ENCODE results near the gene ADAMTS7. TPM values are rescaled to one million over a fixed set of nuclear protein-coding genes. Genes with fewer than 3 reads are reported as not detected.
"Not testable (repeated sequence)": the region's sequence is repeated elsewhere in the genome, so short reads cannot be mapped to it uniquely, and the experiment has no call there.

Gene ADAMTS7
- total RNA-seq, 3 donors from 2014 or later: 1.3 to 7.4 (median 6.2) TPM

DNA sequence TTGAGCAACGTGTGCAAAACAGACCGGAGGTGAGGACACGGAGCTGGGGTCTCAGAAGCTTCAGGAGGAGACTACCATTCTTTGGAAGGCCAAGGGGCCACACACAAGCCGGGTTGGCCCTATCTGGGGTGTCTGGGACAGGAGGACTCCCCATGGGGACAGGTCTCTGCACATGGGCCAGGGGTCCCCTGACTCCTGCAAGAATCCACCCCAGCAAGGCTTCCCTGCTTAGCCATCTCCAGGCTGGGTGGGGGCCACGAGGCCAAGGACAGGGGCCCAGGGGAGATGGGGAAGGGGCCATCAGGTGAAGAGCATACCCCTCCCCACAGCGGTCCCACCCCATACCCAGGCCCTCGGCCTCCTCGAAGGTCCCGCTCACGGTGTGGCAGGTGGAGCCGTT is 38.5 kb downstream of the ADAMTS7 start:
- DNase-seq (ENCODE audit: low spot score in 2 of 2): no peak
- TF ChIP-seq, protein P1, sequence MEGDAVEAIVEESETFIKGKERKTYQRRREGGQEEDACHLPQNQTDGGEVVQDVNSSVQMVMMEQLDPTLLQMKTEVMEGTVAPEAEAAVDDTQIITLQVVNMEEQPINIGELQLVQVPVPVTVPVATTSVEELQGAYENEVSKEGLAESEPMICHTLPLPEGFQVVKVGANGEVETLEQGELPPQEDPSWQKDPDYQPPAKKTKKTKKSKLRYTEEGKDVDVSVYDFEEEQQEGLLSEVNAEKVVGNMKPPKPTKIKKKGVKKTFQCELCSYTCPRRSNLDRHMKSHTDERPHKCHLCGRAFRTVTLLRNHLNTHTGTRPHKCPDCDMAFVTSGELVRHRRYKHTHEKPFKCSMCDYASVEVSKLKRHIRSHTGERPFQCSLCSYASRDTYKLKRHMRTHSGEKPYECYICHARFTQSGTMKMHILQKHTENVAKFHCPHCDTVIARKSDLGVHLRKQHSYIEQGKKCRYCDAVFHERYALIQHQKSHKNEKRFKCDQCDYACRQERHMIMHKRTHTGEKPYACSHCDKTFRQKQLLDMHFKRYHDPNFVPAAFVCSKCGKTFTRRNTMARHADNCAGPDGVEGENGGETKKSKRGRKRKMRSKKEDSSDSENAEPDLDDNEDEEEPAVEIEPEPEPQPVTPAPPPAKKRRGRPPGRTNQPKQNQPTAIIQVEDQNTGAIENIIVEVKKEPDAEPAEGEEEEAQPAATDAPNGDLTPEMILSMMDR (IDR thresholded peaks at IDR 0.05): no peak
- TF ChIP-seq POLR2AphosphoS5 (IDR thresholded peaks at IDR 0.05) (no peak), POLR2A (IDR thresholded peaks at IDR 0.05) (no peak)
- intact Hi-C loops (cut with DNase I; ENCODE audit: low total_unique reads): no loop called here

DNA sequence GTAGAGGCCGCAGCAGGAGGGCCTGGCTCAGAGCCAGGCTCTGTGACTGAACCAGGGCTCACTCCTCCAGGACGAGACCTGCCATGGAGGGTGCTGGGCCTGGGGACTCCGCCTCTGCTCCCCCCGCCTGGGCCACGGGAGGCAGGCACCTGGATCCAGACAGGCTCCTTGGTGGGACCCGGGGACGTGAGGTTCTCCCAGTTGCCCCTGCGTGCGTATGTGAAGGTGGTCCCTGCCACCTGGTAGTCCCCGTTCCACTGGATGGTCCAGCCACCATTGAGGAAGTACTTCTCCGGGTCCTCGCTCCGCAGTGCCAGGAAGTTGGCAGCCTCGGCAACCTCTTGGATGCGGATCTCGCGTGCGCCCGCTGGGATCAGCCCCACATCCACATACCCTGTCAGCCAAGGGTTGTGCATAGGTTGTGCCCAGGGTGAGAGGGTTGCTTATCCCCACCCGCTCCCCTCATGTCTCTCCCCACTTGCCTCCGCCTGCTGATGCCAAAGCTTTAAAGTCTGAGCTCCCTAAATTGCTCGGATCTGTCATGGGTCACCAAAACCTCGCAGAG is 39.7 kb downstream of the ADAMTS7 start:
- H3K9me3 ChIP-seq; intact Hi-C loops (cut with DNase I; ENCODE audit: low total_unique reads): not testable (repeated sequence)

More for the DNA sequence above, 38.5 kb downstream of the ADAMTS7 start:
- no peaks in the 10 kb centered on the region for H3K9me3 ChIP-seq
- no peaks in the 10 kb centered on the region for H3K27me3 ChIP-seq
- no peak overlapping the region for H3K27ac ChIP-seq
- H3K4me3 ChIP-seq: no peak overlapping the region
- H3K36me3 ChIP-seq: no peaks in the 10 kb centered on the region
- no peaks in the 10 kb centered on the region for H3K4me1 ChIP-seq

DNA sequence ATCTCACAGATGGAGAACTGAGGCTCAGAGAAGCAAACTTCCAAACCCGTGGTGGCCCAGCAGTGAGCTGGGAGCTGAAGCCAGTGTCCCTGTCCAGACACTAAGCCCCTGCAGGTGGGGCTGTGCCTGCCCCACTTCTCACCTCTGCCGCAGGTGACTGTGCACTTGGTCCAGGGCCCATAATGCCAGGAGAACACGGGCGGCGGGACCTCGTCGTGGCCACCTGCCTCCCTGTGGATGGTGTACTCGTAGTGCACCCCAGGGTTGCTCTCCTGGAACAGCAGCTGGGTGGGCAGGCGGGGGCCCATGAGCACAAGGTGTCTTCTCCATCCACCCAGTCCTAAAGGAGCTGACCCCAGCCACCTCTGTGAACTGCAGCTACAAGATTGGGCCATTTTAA is 40.2 kb downstream of the ADAMTS7 start:
- H3K27me3 ChIP-seq; H3K4me3 ChIP-seq; H3K9me3 ChIP-seq; H3K36me3 ChIP-seq; intact Hi-C loops (cut with DNase I; ENCODE audit: low total_unique reads); H3K4me1 ChIP-seq; H3K27ac ChIP-seq; DNase-seq (ENCODE audit: low spot score in 2 of 2): not testable (repeated sequence)

More for the DNA sequence above, 39.7 kb downstream of the ADAMTS7 start:
- not testable (repeated sequence) for H3K27me3 ChIP-seq; H3K27ac ChIP-seq; H3K4me3 ChIP-seq; H3K36me3 ChIP-seq; DNase-seq (ENCODE audit: low spot score in 2 of 2); H3K4me1 ChIP-seq

DNA sequence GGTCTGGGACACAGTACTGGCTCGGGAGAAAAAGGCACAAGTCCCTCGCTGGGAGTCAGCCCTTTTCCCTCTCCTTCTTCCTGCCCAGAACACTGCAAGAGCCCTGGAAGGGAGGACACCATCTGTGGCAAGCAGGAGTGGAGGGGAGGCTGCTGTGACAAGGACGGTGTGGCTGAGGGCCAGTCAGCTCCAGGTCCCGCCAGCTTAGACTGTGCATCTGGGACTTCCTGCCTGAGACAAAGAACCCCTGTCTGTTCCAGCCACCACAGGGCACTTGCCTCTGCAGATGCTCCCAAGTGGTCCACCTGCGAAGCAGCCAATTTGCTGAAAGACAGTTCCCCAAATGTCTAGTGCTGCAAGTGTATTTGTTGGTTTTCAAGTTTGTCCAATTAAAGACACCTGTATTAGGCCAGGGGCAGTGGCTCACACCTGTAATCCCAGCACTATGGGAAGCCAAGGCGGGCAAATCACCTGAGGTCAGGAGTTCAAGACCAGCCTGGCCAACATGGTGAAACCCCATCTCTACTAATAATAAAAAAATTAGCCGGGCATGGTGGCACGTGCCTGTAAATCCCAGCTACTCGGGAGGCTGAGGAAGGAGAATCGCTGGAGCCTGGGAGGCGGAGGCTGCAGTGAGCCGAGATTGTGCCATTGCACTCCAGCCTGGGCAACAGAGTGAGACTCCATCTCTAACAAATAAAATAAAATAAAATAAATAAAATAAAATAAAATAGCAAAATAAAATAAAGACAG is 41.6 kb downstream of the ADAMTS7 start:
- H3K4me1 ChIP-seq; DNase-seq (ENCODE audit: low spot score in 2 of 2); H3K9me3 ChIP-seq; intact Hi-C loops (cut with DNase I; ENCODE audit: low total_unique reads); H3K36me3 ChIP-seq; H3K27me3 ChIP-seq; H3K27ac ChIP-seq; H3K4me3 ChIP-seq: not testable (repeated sequence)

DNA sequence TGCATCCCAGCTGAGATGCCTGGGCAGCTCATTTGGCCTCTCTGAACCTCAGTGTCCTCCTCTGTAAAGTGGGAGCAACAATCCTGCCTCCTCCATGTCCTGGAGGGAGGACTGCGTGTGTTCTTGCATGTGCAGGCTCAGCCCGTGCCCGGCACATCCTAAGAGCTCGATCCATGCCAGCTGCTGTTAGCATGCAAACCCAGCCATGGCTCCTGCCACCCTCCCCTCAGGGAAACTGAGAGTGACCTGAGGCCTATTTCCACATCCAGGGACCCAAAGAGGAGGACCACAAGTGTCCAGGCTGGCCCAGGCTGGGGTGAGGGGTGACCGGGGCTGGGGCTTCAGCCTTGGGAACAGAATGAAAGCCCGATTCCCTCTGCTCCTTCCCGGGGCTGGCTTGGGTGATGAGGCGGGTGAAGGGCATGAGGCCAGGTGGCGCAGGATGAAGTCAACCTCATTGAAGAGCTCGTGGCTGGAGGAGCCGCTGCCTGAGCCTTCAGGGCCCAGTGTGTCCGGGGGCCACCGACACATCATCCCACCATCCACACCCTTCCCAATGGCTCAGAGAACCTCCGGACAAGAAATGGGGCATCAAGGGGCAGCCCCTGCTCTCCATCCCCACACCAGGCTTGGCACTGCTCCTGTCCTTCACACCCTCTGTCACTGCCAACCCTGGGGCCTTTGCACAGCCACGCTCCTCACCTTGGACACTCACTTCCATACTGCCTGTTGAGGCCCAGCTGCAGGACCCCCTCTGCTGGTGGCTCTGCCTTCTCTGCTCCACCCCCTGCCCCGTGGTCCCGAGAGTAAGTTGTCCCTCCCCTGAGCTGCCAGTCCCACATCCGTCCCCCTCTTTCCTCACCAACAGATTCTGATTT is 42.5 kb downstream of the ADAMTS7 start:
- H3K9me3 ChIP-seq: no peaks in the 10 kb centered on the region
- H3K4me3 ChIP-seq: no peak overlapping the region
- intact Hi-C loops (cut with DNase I; ENCODE audit: low total_unique reads): no loop called here
- no peaks in the 10 kb centered on the region for H3K4me1 ChIP-seq
- no peaks in the 10 kb centered on the region for H3K27me3 ChIP-seq
- DNase-seq (ENCODE audit: low spot score in 2 of 2): no peak
- TF ChIP-seq POLR2AphosphoS5 (IDR thresholded peaks at IDR 0.05) (no peak), POLR2A (IDR thresholded peaks at IDR 0.05) (no peak)
- TF ChIP-seq, protein P1 (IDR thresholded peaks at IDR 0.05): no peak
- no peaks in the 10 kb centered on the region for H3K36me3 ChIP-seq
- no peak overlapping the region for H3K27ac ChIP-seq

DNA sequence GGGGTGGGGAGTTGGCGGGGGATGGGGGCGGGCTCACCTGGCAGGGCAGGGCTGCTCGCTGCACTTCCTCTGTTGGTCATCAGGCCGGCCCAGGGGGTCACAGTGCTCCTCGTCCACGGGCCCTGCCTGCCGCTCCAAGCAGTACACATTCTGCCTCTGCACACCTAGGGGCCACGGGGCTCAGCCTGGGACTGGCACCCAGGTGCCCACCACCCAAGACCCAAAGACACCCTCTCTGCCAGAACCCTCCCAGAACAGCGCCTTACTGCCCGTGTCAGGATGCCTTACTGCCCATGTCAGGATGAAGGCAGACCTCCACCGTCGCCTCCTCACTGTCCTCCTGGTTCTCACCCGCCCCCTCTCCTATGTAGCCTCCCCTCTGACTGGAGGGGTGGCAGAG is 43.2 kb downstream of the ADAMTS7 start:
- intact Hi-C loops (cut with DNase I; ENCODE audit: low total_unique reads): no loop called here
- H3K27ac ChIP-seq: no peak overlapping the region

More for the DNA sequence above, 43.2 kb downstream of the ADAMTS7 start:
- no peak overlapping the region for H3K4me3 ChIP-seq
- no peak for DNase-seq (ENCODE audit: low spot score in 2 of 2)
- no peaks in the 10 kb centered on the region for H3K9me3 ChIP-seq
- no peaks in the 10 kb centered on the region for H3K36me3 ChIP-seq
- H3K4me1 ChIP-seq: no peaks in the 10 kb centered on the region
- TF ChIP-seq, protein P1 (IDR thresholded peaks at IDR 0.05): no peak
- TF ChIP-seq POLR2AphosphoS5 (IDR thresholded peaks at IDR 0.05) (no peak), POLR2A (IDR thresholded peaks at IDR 0.05) (no peak)
- H3K27me3 ChIP-seq: no peaks in the 10 kb centered on the region

Measured in breast epithelium (tissue), 4 donors.